SK-N-SH treated with all-trans-retinoic acid at 6 μM for 48 hours (cell line): ENCODE data around the gene AP4E1.

Experiments
- ARNTL ChIP-seq: fragments of 450-650 bp; formaldehyde crosslinking; IDR thresholded peaks from 2 replicates; pipeline ENCODE4 v1.5.0; 2020; ENCODE audit warnings: low read depth, mild to moderate bottlenecking, moderate library complexity, borderline replicate concordance
- ISL1 ChIP-seq: fragments of 250-450 bp; sonication (Bioruptor Pico); IDR thresholded peaks from 2 replicates; pipeline ENCODE4 v2.1.2; 2022; ENCODE audit warnings: mild to moderate bottlenecking, moderate library complexity
- RARB ChIP-seq: fragments of 250-450 bp; sonication (Bioruptor Pico); IDR thresholded peaks from 2 replicates; pipeline ENCODE4 v1.8.0; 2021; ENCODE audit warnings: mild to moderate bottlenecking, moderate library complexity
- SNAI2 ChIP-seq: fragments of 250-450 bp; sonication (Bioruptor Pico); IDR thresholded peaks from 2 replicates; pipeline ENCODE4 v1.5.0; 2020; ENCODE audit warnings: mild to moderate bottlenecking, moderate library complexity
- ZNF70 ChIP-seq: fragments of 450-650 bp; formaldehyde crosslinking; IDR thresholded peaks from 2 replicates; pipeline ENCODE4 v1.5.0; 2020; ENCODE audit warnings: mild to moderate bottlenecking, moderate library complexity
- ZNF8 ChIP-seq: fragments of 450-650 bp; formaldehyde crosslinking; IDR thresholded peaks from 2 replicates; pipeline ENCODE4 v1.5.0; 2020; ENCODE audit warnings: mild to moderate bottlenecking, moderate library complexity
- TF ChIP-seq, protein P1 (sequence below): fragments of 250-450 bp; sonication (Bioruptor Pico); IDR thresholded peaks from 2 replicates; pipeline ENCODE4 v1.5.1; 2020; ENCODE audit warnings: low read depth, mild to moderate bottlenecking, moderate library complexity
- TF ChIP-seq, protein P2 (sequence below): fragments of 250-450 bp; sonication (Bioruptor Pico); IDR thresholded peaks from 2 replicates; pipeline ENCODE4 v1.8.0; 2020; ENCODE audit warnings: mild to moderate bottlenecking, moderate library complexity, borderline replicate concordance

DNA sequence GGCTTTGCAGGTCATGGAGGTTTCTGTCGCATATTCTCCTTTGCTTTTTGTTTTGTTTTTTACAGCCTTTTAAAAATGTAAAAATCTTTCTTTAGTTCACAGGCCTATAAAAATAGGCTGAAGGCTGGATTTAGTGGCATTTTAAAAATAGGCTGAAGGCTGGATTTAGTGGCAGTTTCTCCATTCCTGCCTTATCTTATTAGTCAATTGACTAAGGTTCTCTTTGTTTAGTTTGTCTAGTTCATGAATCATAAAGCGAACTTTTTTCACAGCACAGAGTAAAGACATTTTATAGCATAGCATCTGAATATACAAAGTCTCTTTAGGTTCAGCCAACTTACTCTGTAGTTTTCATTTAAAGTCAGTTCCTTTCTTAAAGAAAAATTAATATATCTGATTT, 31.4 kb downstream of the AP4E1 start:
- no peak for TF ChIP-seq SNAI2 (CRISPR knock-in tag)
- no peak for TF ChIP-seq RARB
- no peak for TF ChIP-seq ZNF8 (CRISPR knock-in tag)
- TF ChIP-seq ZNF70 (CRISPR knock-in tag), result no peak
- TF ChIP-seq, protein P1, sequence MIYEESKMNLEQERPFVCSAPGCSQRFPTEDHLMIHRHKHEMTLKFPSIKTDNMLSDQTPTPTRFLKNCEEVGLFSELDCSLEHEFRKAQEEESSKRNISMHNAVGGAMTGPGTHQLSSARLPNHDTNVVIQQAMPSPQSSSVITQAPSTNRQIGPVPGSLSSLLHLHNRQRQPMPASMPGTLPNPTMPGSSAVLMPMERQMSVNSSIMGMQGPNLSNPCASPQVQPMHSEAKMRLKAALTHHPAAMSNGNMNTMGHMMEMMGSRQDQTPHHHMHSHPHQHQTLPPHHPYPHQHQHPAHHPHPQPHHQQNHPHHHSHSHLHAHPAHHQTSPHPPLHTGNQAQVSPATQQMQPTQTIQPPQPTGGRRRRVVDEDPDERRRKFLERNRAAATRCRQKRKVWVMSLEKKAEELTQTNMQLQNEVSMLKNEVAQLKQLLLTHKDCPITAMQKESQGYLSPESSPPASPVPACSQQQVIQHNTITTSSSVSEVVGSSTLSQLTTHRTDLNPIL (CRISPR knock-in tag), result no peak
- TF ChIP-seq, protein P2, sequence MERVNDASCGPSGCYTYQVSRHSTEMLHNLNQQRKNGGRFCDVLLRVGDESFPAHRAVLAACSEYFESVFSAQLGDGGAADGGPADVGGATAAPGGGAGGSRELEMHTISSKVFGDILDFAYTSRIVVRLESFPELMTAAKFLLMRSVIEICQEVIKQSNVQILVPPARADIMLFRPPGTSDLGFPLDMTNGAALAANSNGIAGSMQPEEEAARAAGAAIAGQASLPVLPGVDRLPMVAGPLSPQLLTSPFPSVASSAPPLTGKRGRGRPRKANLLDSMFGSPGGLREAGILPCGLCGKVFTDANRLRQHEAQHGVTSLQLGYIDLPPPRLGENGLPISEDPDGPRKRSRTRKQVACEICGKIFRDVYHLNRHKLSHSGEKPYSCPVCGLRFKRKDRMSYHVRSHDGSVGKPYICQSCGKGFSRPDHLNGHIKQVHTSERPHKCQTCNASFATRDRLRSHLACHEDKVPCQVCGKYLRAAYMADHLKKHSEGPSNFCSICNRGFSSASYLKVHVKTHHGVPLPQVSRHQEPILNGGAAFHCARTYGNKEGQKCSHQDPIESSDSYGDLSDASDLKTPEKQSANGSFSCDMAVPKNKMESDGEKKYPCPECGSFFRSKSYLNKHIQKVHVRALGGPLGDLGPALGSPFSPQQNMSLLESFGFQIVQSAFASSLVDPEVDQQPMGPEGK, result no peak
- TF ChIP-seq ARNTL (CRISPR knock-in tag), result no peak
- TF ChIP-seq ISL1 (CRISPR knock-in tag), result no peak
